OCI-LY3 (cell line): ENCODE data around the gene MRC2.
"Not testable (repeated sequence)": the region's sequence is repeated elsewhere in the genome, so short reads cannot be mapped to it uniquely, and the experiment has no call there.

Source experiments
- H2AFZ ChIP-seq: fragments of 200-600, 300-600 bp; shearing (Covaris generic); 2 replicates; pipeline ENCODE4 v1.6.0; 2014; ENCODE audit warnings: antibody characterized with exemption, low read depth, low read length
- H3K27ac ChIP-seq: fragments of 200-600, 300-600 bp; sonication (generic); 2 replicates; pipeline ENCODE4 v1.5.1; 2014; ENCODE audit warnings: mild to moderate bottlenecking, low read length, moderate library complexity, mixed read lengths
- H3K27me3 ChIP-seq: fragments of 200-600, 300-600 bp; sonication (generic); 2 replicates; pipeline ENCODE4 v1.6.1; 2014; ENCODE audit warnings: low read depth, low read length, mixed read lengths
- H3K36me3 ChIP-seq: fragments of 200-600, 300-600 bp; sonication (generic); replicated peaks from 2 replicates; pipeline ENCODE3; 2014; ENCODE audit warnings: low read depth, low read length, mixed read lengths
- H3K4me1 ChIP-seq: fragments of 300-600, 200-600 bp; sonication (generic); 2 replicates; pipeline ENCODE4 v1.6.1; 2014; ENCODE audit warnings: low read length, mixed read lengths
- H3K4me2 ChIP-seq: fragments of 200-600, 300-600 bp; sonication (generic); 2 replicates; pipeline ENCODE4 v1.6.1; 2014; ENCODE audit warnings: low read length, mixed read lengths
- H3K4me3 ChIP-seq: fragments of 300-600, 200-600 bp; sonication (generic); 2 replicates; pipeline ENCODE4 v1.5.1; 2014; ENCODE audit warnings: antibody characterized with exemption, mild to moderate bottlenecking, low read length, moderate library complexity
- H3K79me2 ChIP-seq: fragments of 300-600, 200-600 bp; shearing (Covaris generic); 2 replicates; pipeline ENCODE4 v1.6.1; 2014; ENCODE audit warnings: mild to moderate bottlenecking, low read length, mixed read lengths
- H3K9ac ChIP-seq: fragments of 300-600, 200-600 bp; shearing (Covaris generic); 2 replicates; pipeline ENCODE4 v1.6.0; 2014; ENCODE audit warnings: mild to moderate bottlenecking, low read length, moderate library complexity
- H3K9me3 ChIP-seq: fragments of 200-600, 300-600 bp; shearing (Covaris generic); 2 replicates; pipeline ENCODE4 v1.6.1; 2014; ENCODE audit warnings: low read length, mixed read lengths; ENCODE audit not compliant: insufficient read depth
- H4K20me1 ChIP-seq: fragments of 200-600, 300-600 bp; sonication (generic); 2 replicates; pipeline ENCODE4 v1.6.1; 2016; ENCODE audit warnings: low read length, mixed read lengths; ENCODE audit not compliant: insufficient read depth
- CTCF ChIP-seq: fragments of 200-600, 300-600 bp; sonication (generic); IDR thresholded peaks from 2 replicates; pipeline ENCODE4 v1.5.1; 2014; ENCODE audit warnings: antibody characterized with exemption, low read length, low read depth
- EZH2phosphoT487 ChIP-seq: fragments of 200-600 bp; shearing (Covaris generic); IDR thresholded peaks from 2 replicates; pipeline ENCODE4 v1.6.1; 2018; ENCODE audit warnings: antibody characterized with exemption, mixed run types, low read depth

The MRC2 gene

GRCh38 chr17:62688398-62689160 lies 61.1 kb downstream of the MRC2 start:
- TF ChIP-seq CTCF (no peak), EZH2phosphoT487 (no peak)
- Histone ChIP-seq H3K9ac (no peak overlapping the region), H3K36me3 (no peaks in the 10 kb centered on the region), H3K4me3 (no peak overlapping the region), H3K79me2 (no peaks in the 10 kb centered on the region), H3K27me3 (no peaks in the 10 kb centered on the region), H2AFZ (no peak overlapping the region), H3K9me3 (no peaks in the 10 kb centered on the region), H3K4me1 (no peaks in the 10 kb centered on the region), H3K4me2 (no peak overlapping the region), H4K20me1 (no peaks in the 10 kb centered on the region), H3K27ac (no peak overlapping the region)

GRCh38 chr17:62689441-62690167 lies 62.1 kb downstream of the MRC2 start:
- Histone ChIP-seq H3K27me3 (no peaks in the 10 kb centered on the region), H2AFZ (no peak overlapping the region), H3K4me3 (no peak overlapping the region), H3K9me3 (no peaks in the 10 kb centered on the region), H3K36me3 (no peaks in the 10 kb centered on the region), H3K79me2 (no peaks in the 10 kb centered on the region), H4K20me1 (no peaks in the 10 kb centered on the region), H3K9ac (no peak overlapping the region), H3K4me2 (no peak overlapping the region), H3K4me1 (no peaks in the 10 kb centered on the region), H3K27ac (no peak overlapping the region)
- TF ChIP-seq CTCF (no peak), EZH2phosphoT487 (no peak)

- no peak overlapping the region for H2AFZ ChIP-seq
- H3K9ac ChIP-seq: no peak overlapping the region
- H3K4me1 ChIP-seq: no peaks in the 10 kb centered on the region
- H3K4me2 ChIP-seq: no peak overlapping the region
- no peaks in the 10 kb centered on the region for H3K27me3 ChIP-seq
- no peaks in the 10 kb centered on the region for H3K36me3 ChIP-seq
- no peaks in the 10 kb centered on the region for H4K20me1 ChIP-seq
- TF ChIP-seq CTCF (no peak), EZH2phosphoT487 (no peak)
- H3K4me3 ChIP-seq: no peak overlapping the region
- no peaks in the 10 kb centered on the region for H3K79me2 ChIP-seq
- no peaks in the 10 kb centered on the region for H3K9me3 ChIP-seq
- no peak overlapping the region for H3K27ac ChIP-seq
These were observed 62.9 kb downstream of the MRC2 start for GRCh38 chr17:62690168-62690897.

GRCh38 chr17:62691589-62691915 lies 64.1 kb downstream of the MRC2 start:
- not testable (repeated sequence) for H2AFZ ChIP-seq, H3K4me1 ChIP-seq, H3K4me2 ChIP-seq, H3K79me2 ChIP-seq, H4K20me1 ChIP-seq, H3K4me3 ChIP-seq, H3K27ac ChIP-seq, H3K27me3 ChIP-seq, H3K9ac ChIP-seq, H3K36me3 ChIP-seq, H3K9me3 ChIP-seq
